PC-9 (cell line): ENCODE data around the gene PPP1R3C. TPM values are rescaled to one million over a fixed set of nuclear protein-coding genes. Genes with fewer than 3 reads are reported as not detected.

Experiments used
- BruUV-seq: library from RNA; stranded (reverse); fragments of 400-500 nt; replicated peaks from 2 replicates; lab custom pipeline; 2021; lab: Mats Ljungman, UMichigan
- CTCF ChIA-PET: fragments of 300-600 bp; sonication (Branson Sonifier 250); formaldehyde crosslinking; loops from one replicate; lab custom pipeline; 2022; ENCODE audit warnings: antibody characterized with exemption; lab: Charles Lee
- POLR2A ChIA-PET: fragments of 300-600 bp; sonication (Branson Sonifier 250); formaldehyde crosslinking; loops from one replicate; lab custom pipeline; 2022; ENCODE audit warnings: antibody characterized with exemption; ENCODE audit not compliant: unreplicated experiment; lab: Charles Lee
- DNase-seq, 2 experiments: peaks; one replicate each; pipeline versions ENCODE4 v3.0.0 to v3.0.0-alpha.2; 2015 to 2022; ENCODE audit warnings: mixed read lengths in 1 of 2
- H2AFZ ChIP-seq: fragments of 200-600 bp; sonication (generic); 2 replicates; pipeline ENCODE4 v1.8.1; 2017; ENCODE audit warnings: antibody characterized with exemption
- H3F3A ChIP-seq: fragments of 200-600 bp; sonication (generic); 2 replicates; pipeline ENCODE4 v1.8.1; 2017; ENCODE audit warnings: antibody characterized with exemption, mild to moderate bottlenecking, low read depth; ENCODE audit not compliant: insufficient read depth
- H3K27ac ChIP-seq: fragments of 200-600 bp; sonication (generic); 2 replicates; pipeline ENCODE4 v1.6.1; 2016; ENCODE audit warnings: mixed run types
- H3K27me3 ChIP-seq: fragments of 200-600 bp; sonication (generic); 2 replicates; pipeline ENCODE4 v1.6.1; 2016; ENCODE audit warnings: low read depth, mixed run types; ENCODE audit not compliant: insufficient read depth
- H3K36me3 ChIP-seq: fragments of 200-600 bp; sonication (generic); 2 replicates; pipeline ENCODE4 v1.6.1; 2016; ENCODE audit warnings: low read depth, mixed run types
- H3K4me1 ChIP-seq: fragments of 200-600 bp; sonication (generic); replicated peaks from 2 replicates; pipeline ENCODE4 v1.6.1; 2016; ENCODE audit warnings: mixed run types; ENCODE audit not compliant: insufficient read depth
- H3K4me2 ChIP-seq: fragments of 200-600 bp; sonication (generic); 2 replicates; pipeline ENCODE4 v1.6.1; 2017; ENCODE audit warnings: mixed run types
- H3K4me3 ChIP-seq: fragments of 200-600 bp; sonication (generic); 2 replicates; pipeline ENCODE4 v1.6.1; 2016; ENCODE audit warnings: mixed run types
- H3K79me2 ChIP-seq: fragments of 200-600 bp; sonication (generic); 2 replicates; pipeline ENCODE4 v1.6.1; 2017; ENCODE audit warnings: low read depth, mixed run types
- H3K9me2 ChIP-seq: fragments of 200-600 bp; sonication (generic); 2 replicates; pipeline ENCODE4 v1.8.1; 2017; ENCODE audit warnings: mild to moderate bottlenecking; ENCODE audit not compliant: insufficient read depth
- H3K9me3 ChIP-seq: fragments of 200-600 bp; sonication (generic); 2 replicates; pipeline ENCODE4 v1.8.1; 2016; ENCODE audit warnings: low read depth; ENCODE audit not compliant: insufficient read depth
- H4K20me1 ChIP-seq: fragments of 200-600 bp; sonication (generic); 2 replicates; pipeline ENCODE4 v1.8.1; 2017; ENCODE audit not compliant: insufficient read depth
- CTCF ChIP-seq: fragments of 200-600 bp; sonication (generic); conservative IDR thresholded peaks from 2 replicates; pipeline ENCODE4 v1.6.1; 2017; ENCODE audit warnings: mixed run types, antibody characterized with exemption, mild to moderate bottlenecking, moderate library complexity
- EZH2 ChIP-seq: fragments of 200-600 bp; sonication (generic); IDR thresholded peaks from 2 replicates; pipeline ENCODE4 v1.8.0; 2017; ENCODE audit warnings: antibody characterized with exemption, low read depth
- intact Hi-C: fragments of 100-400 bp; cut with micrococcal nuclease; formaldehyde crosslinking; loops from one replicate; pipeline ENCODE4 v1.10.0; 2022; ENCODE audit not compliant: unreplicated experiment
- total RNA-seq: library from RNA; stranded (reverse); gene quantifications from 2 replicates; pipeline ENCODE4 v1.2.3, GENCODE V29; 2021

Gene PPP1R3C
- total RNA-seq, 1 experiment from 2014 or later = 1.8 TPM

- H3K4me2 ChIP-seq = no peak overlapping the region
- intact Hi-C loops = no loop called here
Measured at GRCh38 chr10:91589658-91590035, 43.2 kb downstream of the PPP1R3C start.

GRCh38 chr10:91589015-91589657, 43.7 kb downstream of the PPP1R3C start:
- H2AFZ ChIP-seq = no peak overlapping the region
- H3K36me3 ChIP-seq = no peaks in the 10 kb centered on the region
- no peaks in the 10 kb centered on the region for H4K20me1 ChIP-seq
- no peak overlapping the region for H3K27ac ChIP-seq
- H3F3A ChIP-seq = no peaks in the 10 kb centered on the region; the same call in 1 of the 2 replicates
- H3K79me2 ChIP-seq = no peaks in the 10 kb centered on the region
- H3K27me3 ChIP-seq = no peaks in the 10 kb centered on the region
- TF ChIP-seq EZH2 (no peak), CTCF (no peak)
- H3K4me3 ChIP-seq = no peak overlapping the region
- H3K9me3 ChIP-seq = no peaks in the 10 kb centered on the region
- POLR2A ChIA-PET = no interaction called here
- BruUV-seq = no TSS peak
- H3K4me2 ChIP-seq = no peak overlapping the region
- CTCF ChIA-PET = interaction anchor here (0.6 to 0.7 kb wide), 2 partner anchors 297 to 319 kb away, joined by 3 to 16 read pairs; no protein-coding TSS in a partner anchor
- peak in 1 of 2 experiments; percentile 42 for DNase-seq
- H3K9me2 ChIP-seq = no peaks in the 10 kb centered on the region
- peaks cover 24% of the 10 kb centered on the region for H3K4me1 ChIP-seq
- intact Hi-C loops = no loop called here

More at GRCh38 chr10:91589658-91590035, 43.2 kb downstream of the PPP1R3C start:
- H4K20me1 ChIP-seq = no peaks in the 10 kb centered on the region
- H3K4me1 ChIP-seq = peaks cover 24% of the 10 kb centered on the region
- H3K9me2 ChIP-seq = no peaks in the 10 kb centered on the region
- no peak overlapping the region for H2AFZ ChIP-seq
- ChIA-PET POLR2A (no interaction called here), CTCF (interaction anchor here (0.7 kb wide), 1 partner anchor 319 kb away, joined by 16 read pairs; no protein-coding TSS in a partner anchor)
- no peaks in the 10 kb centered on the region for H3K9me3 ChIP-seq
- no peaks in the 10 kb centered on the region for H3K27me3 ChIP-seq
- BruUV-seq = no TSS peak
- no peaks in the 10 kb centered on the region for H3K36me3 ChIP-seq
- H3K27ac ChIP-seq = no peak overlapping the region
- no peaks in the 10 kb centered on the region for H3K79me2 ChIP-seq
- no peak overlapping the region for H3K4me3 ChIP-seq
- TF ChIP-seq EZH2 (no peak), CTCF (no peak)
- DNase-seq = no peak
- H3F3A ChIP-seq = no peaks in the 10 kb centered on the region; the same call in 1 of the 2 replicates

- H2AFZ ChIP-seq = no peak overlapping the region
- TF ChIP-seq EZH2 (no peak), CTCF (no peak)
- H3K4me2 ChIP-seq = no peak overlapping the region
- no peak overlapping the region for H3K4me3 ChIP-seq
- ChIA-PET CTCF (no interaction called here), POLR2A (no interaction called here)
- H4K20me1 ChIP-seq = no peaks in the 10 kb centered on the region
- no peak for DNase-seq
- peaks cover 24% of the 10 kb centered on the region for H3K4me1 ChIP-seq
- BruUV-seq = no TSS peak
- no peaks in the 10 kb centered on the region for H3K36me3 ChIP-seq
- no peaks in the 10 kb centered on the region; the same call in 1 of the 2 replicates for H3F3A ChIP-seq
- H3K79me2 ChIP-seq = no peaks in the 10 kb centered on the region
- no peaks in the 10 kb centered on the region for H3K9me2 ChIP-seq
- H3K9me3 ChIP-seq = no peaks in the 10 kb centered on the region
- H3K27ac ChIP-seq = no peak overlapping the region
- no peaks in the 10 kb centered on the region for H3K27me3 ChIP-seq
- intact Hi-C loops = no loop called here
Measured at GRCh38 chr10:91587710-91588638, 44.9 kb downstream of the PPP1R3C start.
